Keratinocyte (primary cell): ENCODE results near the gene FLYWCH1. TPM values are rescaled to one million over a fixed set of nuclear protein-coding genes. Genes with fewer than 3 reads are reported as not detected.
A peak's percentile ranks its signal among the peaks of the same experiment; 100 is the strongest.

Experiments used
- DNase-seq: peaks from one replicate; pipeline ENCODE4 v3.0.0-alpha.2; 2011; ENCODE audit warnings: low read depth, missing footprints, low spot score
- FAIRE-seq: peaks from 2 replicates; lab custom pipeline; 2011; peaks lifted over from hg19 to GRCh38; lab: Jason Lieb, UNC
- H2AFZ ChIP-seq: 2 replicates; pipeline ENCODE4 v1.6.0; 2012; ENCODE audit warnings: low read length, control low read depth, inconsistent platforms; ENCODE audit not compliant: control insufficient read depth
- H3K27ac ChIP-seq: 2 replicates; pipeline ENCODE4 v1.5.1; 2011; ENCODE audit warnings: low read length; ENCODE audit not compliant: control insufficient read depth, insufficient read depth
- H3K27me3 ChIP-seq: 3 replicates; pipeline ENCODE4 v1.6.0; 2011; ENCODE audit warnings: low read length; ENCODE audit not compliant: control insufficient read depth, insufficient read depth; ENCODE audit errors: extremely low read depth
- H3K36me3 ChIP-seq, 2 experiments: 2 replicates in 1 of 2; 3 replicates in 1 of 2; pipeline ENCODE4 v1.5.1; 2011; ENCODE audit warnings: low read length in 2 of 2, mild to moderate bottlenecking in 1 of 2; ENCODE audit not compliant: control insufficient read depth in 2 of 2, insufficient read depth in 2 of 2; ENCODE audit errors: extremely low read depth in 1 of 2
- H3K4me1 ChIP-seq: 3 replicates; pipeline ENCODE4 v1.5.1; 2011; ENCODE audit warnings: low read length; ENCODE audit not compliant: control insufficient read depth, insufficient read depth; ENCODE audit errors: extremely low read depth
- H3K4me2 ChIP-seq: 3 replicates; pipeline ENCODE4 v1.6.0; 2011; ENCODE audit warnings: low read depth, low read length; ENCODE audit not compliant: control insufficient read depth, insufficient read depth; ENCODE audit errors: extremely low read depth
- H3K4me3 ChIP-seq, 3 experiments: fragments of 200-600 bp in 1 of 3; sonication (generic) in 1 of 3; 2 replicates in 2 of 3; 3 replicates in 1 of 3; pipeline ENCODE4 v1.5.1; 2011 to 2016; ENCODE audit warnings: low read length in 3 of 3, mild to moderate bottlenecking in 3 of 3, control low read depth in 2 of 3, inconsistent platforms in 1 of 3, low read depth in 1 of 3, mixed read lengths in 1 of 3, mixed run types in 1 of 3, moderate library complexity in 1 of 3; ENCODE audit not compliant: control insufficient read depth in 2 of 3, insufficient read depth in 2 of 3; ENCODE audit errors: extremely low read depth in 1 of 3
- H3K79me2 ChIP-seq: 2 replicates; pipeline ENCODE4 v1.6.0; 2012; ENCODE audit warnings: low read length; ENCODE audit not compliant: control insufficient read depth, insufficient read depth
- H3K9ac ChIP-seq: 3 replicates; pipeline ENCODE4 v1.6.0; 2011; ENCODE audit warnings: low read length; ENCODE audit not compliant: control insufficient read depth, insufficient read depth; ENCODE audit errors: extremely low read depth
- H3K9me1 ChIP-seq: 3 replicates; pipeline ENCODE4 v1.6.0; 2011; ENCODE audit warnings: low read length; ENCODE audit not compliant: control insufficient read depth, insufficient read depth; ENCODE audit errors: extremely low read depth
- H3K9me3 ChIP-seq: 2 replicates; pipeline ENCODE4 v1.5.1; 2012; ENCODE audit warnings: low read depth, low read length; ENCODE audit not compliant: control insufficient read depth
- H4K20me1 ChIP-seq: 3 replicates; pipeline ENCODE4 v1.6.0; 2011; ENCODE audit warnings: low read length; ENCODE audit not compliant: control insufficient read depth, insufficient read depth; ENCODE audit errors: extremely low read depth
- CTCF ChIP-seq, 3 experiments: IDR thresholded peaks in 1 of 3; conservative IDR thresholded peaks in 1 of 3; optimal IDR thresholded peaks in 1 of 3; 2 replicates in 2 of 3; 3 replicates in 1 of 3; pipeline versions ENCODE3 to v1.5.1; 2011; ENCODE audit warnings: low read length in 3 of 3, mild to moderate bottlenecking in 3 of 3, moderate library complexity in 2 of 3, control low read depth in 1 of 3, inconsistent platforms in 1 of 3; ENCODE audit not compliant: insufficient read depth in 2 of 3; ENCODE audit errors: extremely low read depth in 1 of 3
- EZH2 ChIP-seq: IDR thresholded peaks from one replicate; pipeline ENCODE4 v1.6.1; 2012; ENCODE audit warnings: inconsistent platforms, mild to moderate bottlenecking, low read length, moderate library complexity
- dilution Hi-C: fragments of 300-500 bp; cut with MboI; formaldehyde crosslinking; loops from one replicate; pipeline ENCODE4 v1.7.0; 2020; ENCODE audit warnings: low sequenced_read_pairs; ENCODE audit not compliant: extremely low pct_ligation_motif_present
- polyA plus RNA-seq, 5 experiments: library from polyadenylated mRNA; depleted of rRNA in 3 of 5; stranded (reverse) in 3 of 5; stranded (forward) in 1 of 5; unstranded in 1 of 5; fragments of >200 nt; gene quantifications; 1 replicate in 1 of 5; 2 replicates in 3 of 5; 3 replicates in 1 of 5; pipeline versions ENCODE4 v1.2.1 to v1.2.3, GENCODE V29; 2011 to 2012; ENCODE audit warnings: missing spikeins in 2 of 5, low read depth in 1 of 5, low replicate concordance in 1 of 5

FLYWCH1 gene
- polyA plus RNA-seq, 1 donor (not counting 4 experiments of a cell fraction or from before 2014, with no cell fraction given) = 16.2 TPM

DNA sequence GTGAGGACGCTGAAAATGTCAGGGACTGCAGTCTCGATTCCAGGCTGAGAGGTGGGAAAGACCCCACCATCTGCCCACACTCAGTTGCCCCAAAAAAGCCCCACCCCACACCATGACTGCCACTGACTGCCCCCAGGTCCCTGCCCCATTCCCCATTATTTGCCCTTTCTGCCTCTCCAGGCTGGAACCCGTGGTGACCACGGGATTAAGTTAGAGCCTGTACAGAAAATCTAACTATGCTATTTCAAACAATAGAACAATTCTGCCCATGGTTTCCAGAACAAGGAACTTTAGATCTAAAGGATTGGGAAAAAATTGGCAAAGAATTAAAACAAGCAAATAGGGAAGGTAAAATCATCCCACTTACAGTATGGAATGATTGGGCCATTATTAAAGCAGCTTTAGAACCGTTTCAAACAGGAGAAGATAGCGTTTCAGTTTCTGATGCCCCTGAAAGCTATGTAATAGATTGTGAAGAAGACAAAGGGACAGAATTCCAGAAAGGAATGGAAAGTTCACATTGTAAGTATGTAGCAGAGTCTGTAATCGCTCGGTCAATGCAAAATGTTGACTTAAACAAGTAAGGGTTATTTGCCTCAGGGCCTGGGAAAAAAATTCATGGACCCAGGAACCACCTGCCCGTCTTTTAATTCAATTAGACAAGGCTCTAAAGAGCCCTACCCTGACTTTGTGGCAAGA lies 14.4 kb downstream of the FLYWCH1 start:
- Histone ChIP-seq H3K4me1 (peaks cover 20% of the 10 kb centered on the region), H3K79me2 (peaks cover 17% of the 10 kb centered on the region), H3K4me2 (no peak overlapping the region), H2AFZ (no peak overlapping the region), H3K36me3 (peaks cover 5 to 18% of the 10 kb centered on the region in 2 experiments), H3K9me1 (no peaks in the 10 kb centered on the region), H4K20me1 (no peaks in the 10 kb centered on the region), H3K9ac (peak overlapping the region; percentile 22), H3K27ac (peak overlapping the region; percentile 31), H3K4me3 (no peak overlapping the region), H3K27me3 (no peaks in the 10 kb centered on the region), H3K9me3 (no peaks in the 10 kb centered on the region)
- dilution Hi-C loops = no loop called here
- DNase-seq (no peak), FAIRE-seq (no peak)
- no peak for TF ChIP-seq EZH2
- TF ChIP-seq CTCF (optimal IDR thresholded peaks at IDR 0.05 in 1 of 3, IDR thresholded peaks at IDR 0.05 in 1 of 3, conservative IDR thresholded peaks at IDR 0.05 in 1 of 3; ENCODE audit: extremely low read depth in 1 of 3, insufficient read depth in 2 of 3, low read length in 3 of 3) = no peak

GRCh38 chr16:2926650-2926999 lies 14.9 kb downstream of the FLYWCH1 start:
- Histone ChIP-seq H3K4me3 (no peak overlapping the region), H3K9me1 (no peaks in the 10 kb centered on the region), H3K27ac (peak overlapping the region; percentile 10), H3K36me3 (peaks cover 5 to 17% of the 10 kb centered on the region in 2 experiments), H4K20me1 (no peaks in the 10 kb centered on the region), H2AFZ (peak overlapping the region; percentile 49), H3K27me3 (no peaks in the 10 kb centered on the region), H3K4me1 (peaks cover 20% of the 10 kb centered on the region), H3K9me3 (no peaks in the 10 kb centered on the region), H3K4me2 (peak overlapping the region; percentile 69), H3K79me2 (peaks cover 15% of the 10 kb centered on the region), H3K9ac (peak overlapping the region; percentile 2)
- TF ChIP-seq CTCF (optimal IDR thresholded peaks at IDR 0.05 in 1 of 3, IDR thresholded peaks at IDR 0.05 in 1 of 3, conservative IDR thresholded peaks at IDR 0.05 in 1 of 3; ENCODE audit: extremely low read depth in 1 of 3, insufficient read depth in 2 of 3, low read length in 3 of 3) = no peak
- TF ChIP-seq EZH2 = no peak
- FAIRE-seq (no peak), DNase-seq (no peak)
- dilution Hi-C loops = no loop called here
